Mesenchymal stem cell (in vitro differentiated cells and primary cell): Measurements from ENCODE around the gene TCAF2.
"Not testable (repeated sequence)": the region's sequence is repeated elsewhere in the genome, so short reads cannot be mapped to it uniquely, and the experiment has no call there.

Experiments used
- DNase-seq: peaks from one replicate; pipeline ENCODE4 v3.0.0-alpha.2; 2013
- H2AFZ ChIP-seq: one replicate; pipeline ENCODE4 v1.6.1; 2013; ENCODE audit warnings: low read depth, mild to moderate bottlenecking, control low read depth, inconsistent platforms, low read length, moderate library complexity
- H2AK5ac ChIP-seq: 2 replicates; pipeline ENCODE4 v1.6.1; 2013; ENCODE audit warnings: low read length, moderate library complexity, mild to moderate bottlenecking, inconsistent platforms; ENCODE audit not compliant: severe bottlenecking
- H2BK120ac ChIP-seq: one replicate; pipeline ENCODE4 v1.6.1; 2013; ENCODE audit warnings: low read depth, mild to moderate bottlenecking, inconsistent platforms, low read length, moderate library complexity
- H2BK12ac ChIP-seq, 2 experiments: one replicate each; pipeline ENCODE4 v1.6.1; 2013; ENCODE audit warnings: inconsistent platforms in 2 of 2, low read length in 2 of 2, mild to moderate bottlenecking in 2 of 2, moderate library complexity in 2 of 2, control low read depth in 1 of 2
- H2BK15ac ChIP-seq: one replicate; pipeline ENCODE4 v1.6.1; 2013; ENCODE audit warnings: mild to moderate bottlenecking, low read depth, inconsistent platforms; ENCODE audit not compliant: poor library complexity, severe bottlenecking
- H2BK5ac ChIP-seq: 2 replicates; pipeline ENCODE4 v1.6.1; 2013; ENCODE audit warnings: low read depth, mild to moderate bottlenecking, low read length, control low read depth, inconsistent platforms; ENCODE audit not compliant: poor library complexity, severe bottlenecking
- H3K14ac ChIP-seq, 2 experiments: one replicate each; pipeline ENCODE4 v1.6.1; 2013; ENCODE audit warnings: inconsistent platforms in 2 of 2, low read length in 2 of 2, control low read depth in 1 of 2, mild to moderate bottlenecking in 1 of 2, moderate library complexity in 1 of 2
- H3K18ac ChIP-seq, 2 experiments: one replicate each; pipeline ENCODE4 v1.6.1; 2013; ENCODE audit warnings: inconsistent platforms in 2 of 2, low read length in 2 of 2, control low read depth in 1 of 2, low read depth in 1 of 2, mild to moderate bottlenecking in 1 of 2
- H3K23ac ChIP-seq, 2 experiments: one replicate each; pipeline ENCODE4 v1.6.1; 2013; ENCODE audit warnings: inconsistent platforms in 2 of 2, low read length in 2 of 2, mild to moderate bottlenecking in 2 of 2, moderate library complexity in 2 of 2, control low read depth in 1 of 2
- H3K27ac ChIP-seq: 2 replicates; pipeline ENCODE4 v1.5.1; 2013; ENCODE audit warnings: mild to moderate bottlenecking, moderate library complexity, low read length, control low read depth, inconsistent platforms; ENCODE audit not compliant: poor library complexity, severe bottlenecking
- H3K27me3 ChIP-seq, 2 experiments: 2 replicates each; pipeline versions ENCODE4 v1.6.1 to v1.7.0; 2013; ENCODE audit warnings: low read length in 2 of 2, mild to moderate bottlenecking in 2 of 2, moderate library complexity in 2 of 2, control low read depth in 1 of 2, inconsistent platforms in 1 of 2; ENCODE audit not compliant: control insufficient read depth in 1 of 2, insufficient read depth in 1 of 2
- H3K36me3 ChIP-seq, 2 experiments: 2 replicates each; pipeline versions ENCODE4 v1.6.1 to v1.7.0; 2013; ENCODE audit warnings: low read length in 2 of 2, control low read depth in 1 of 2, inconsistent platforms in 1 of 2, low read depth in 1 of 2, mild to moderate bottlenecking in 1 of 2; ENCODE audit not compliant: insufficient read depth in 2 of 2, control insufficient read depth in 1 of 2
- H3K4ac ChIP-seq, 2 experiments: one replicate each; pipeline ENCODE4 v1.6.1; 2013; ENCODE audit warnings: inconsistent platforms in 2 of 2, low read length in 2 of 2, mild to moderate bottlenecking in 2 of 2, moderate library complexity in 2 of 2, control low read depth in 1 of 2, low read depth in 1 of 2
- H3K4me1 ChIP-seq: 2 replicates; pipeline ENCODE4 v1.6.1; 2013; ENCODE audit warnings: low read depth, low read length, control low read depth; ENCODE audit not compliant: control insufficient read depth, insufficient read depth
- H3K4me2 ChIP-seq: 2 replicates; pipeline ENCODE4 v1.6.1; 2013; ENCODE audit warnings: low read length, mild to moderate bottlenecking, inconsistent platforms; ENCODE audit not compliant: poor library complexity, severe bottlenecking
- H3K4me3 ChIP-seq, 2 experiments: 2 replicates each; pipeline versions ENCODE4 v1.5.1 to v1.7.0; 2013; ENCODE audit warnings: low read length in 2 of 2, mild to moderate bottlenecking in 2 of 2, control low read depth in 1 of 2, low read depth in 1 of 2; ENCODE audit not compliant: insufficient read depth in 1 of 2
- H3K79me1 ChIP-seq: replicated peaks from 2 replicates; pipeline ENCODE4 v1.6.1; 2013; ENCODE audit warnings: mild to moderate bottlenecking, control low read depth, low read length, inconsistent platforms; ENCODE audit not compliant: poor library complexity, severe bottlenecking
- H3K9ac ChIP-seq: 2 replicates; pipeline ENCODE4 v1.7.0; 2013; ENCODE audit warnings: mild to moderate bottlenecking, low read length, moderate library complexity
- H3K9me3 ChIP-seq: 2 replicates; pipeline ENCODE4 v1.7.0; 2013; ENCODE audit warnings: mild to moderate bottlenecking, low read length; ENCODE audit not compliant: control insufficient read depth
- H4K8ac ChIP-seq: one replicate; pipeline ENCODE4 v1.6.1; 2013; ENCODE audit warnings: inconsistent platforms, mild to moderate bottlenecking, low read length, moderate library complexity
- H4K91ac ChIP-seq: one replicate; pipeline ENCODE4 v1.6.1; 2013; ENCODE audit warnings: mild to moderate bottlenecking, low read length, inconsistent platforms
- WGBS: methylation state at CpG from one replicate; pipeline ENCODE4 v1.1.7; 2013; ENCODE audit warnings: mixed read lengths; 5-methylcytosine and 5-hydroxymethylcytosine counted together

Gene TCAF2

DNA sequence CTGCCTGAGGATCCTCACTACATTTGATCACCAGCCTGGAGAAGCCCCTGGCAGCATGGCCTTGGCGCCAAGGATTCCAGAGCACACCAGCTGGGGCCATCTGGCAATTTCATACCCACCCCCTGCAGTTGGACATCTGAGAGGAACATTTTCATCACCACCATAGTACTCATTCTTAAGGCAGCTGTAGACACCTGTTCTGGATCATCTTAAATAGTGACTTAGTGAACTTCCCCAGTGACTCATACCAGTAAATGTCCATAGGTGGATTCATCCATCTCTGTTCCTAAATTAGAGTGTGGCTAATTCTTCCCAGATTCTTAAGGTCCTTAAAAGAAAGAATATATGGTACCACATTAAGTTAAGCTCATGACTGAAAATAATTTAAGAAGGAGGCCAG, 3.6 kb upstream of the TCAF2 start:
- not testable (repeated sequence) for H2AK5ac ChIP-seq, H3K14ac ChIP-seq, H3K79me1 ChIP-seq, H3K4me1 ChIP-seq, H2BK5ac ChIP-seq, H3K27me3 ChIP-seq, DNase-seq, H2BK15ac ChIP-seq, H4K91ac ChIP-seq, H3K4me2 ChIP-seq, H3K27ac ChIP-seq, H3K4ac ChIP-seq, H3K9me3 ChIP-seq, H2BK12ac ChIP-seq, H3K4me3 ChIP-seq, H4K8ac ChIP-seq, H3K9ac ChIP-seq, H3K18ac ChIP-seq, H3K36me3 ChIP-seq, H2AFZ ChIP-seq, H2BK120ac ChIP-seq, H3K23ac ChIP-seq
- no CpG with 5 or more reads among the region's 1 CpG for WGBS

DNA sequence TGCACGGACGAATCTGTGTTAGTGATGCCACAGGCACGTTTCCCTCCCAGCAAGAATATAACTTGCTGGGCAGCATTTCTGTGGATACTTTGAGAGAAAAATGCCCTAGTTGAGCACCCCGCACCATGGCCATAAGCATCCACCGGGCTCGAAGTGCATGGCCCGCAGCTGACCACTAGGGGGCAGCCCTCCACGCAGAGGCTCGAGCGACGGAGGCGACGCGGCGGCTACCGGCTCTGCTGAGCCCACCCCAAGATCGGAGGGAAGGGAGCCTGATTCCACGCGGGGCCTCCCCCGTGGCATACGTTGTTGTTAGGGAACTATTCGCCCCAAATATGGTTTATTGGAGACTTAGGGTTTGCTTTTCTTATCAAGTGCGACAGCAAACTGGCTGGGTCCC, 716 bp upstream of the TCAF2 start:
- H3K4me1 ChIP-seq, H2BK5ac ChIP-seq: not testable (repeated sequence)
- no CpG with 5 or more reads among the region's 23 CpGs for WGBS

DNA sequence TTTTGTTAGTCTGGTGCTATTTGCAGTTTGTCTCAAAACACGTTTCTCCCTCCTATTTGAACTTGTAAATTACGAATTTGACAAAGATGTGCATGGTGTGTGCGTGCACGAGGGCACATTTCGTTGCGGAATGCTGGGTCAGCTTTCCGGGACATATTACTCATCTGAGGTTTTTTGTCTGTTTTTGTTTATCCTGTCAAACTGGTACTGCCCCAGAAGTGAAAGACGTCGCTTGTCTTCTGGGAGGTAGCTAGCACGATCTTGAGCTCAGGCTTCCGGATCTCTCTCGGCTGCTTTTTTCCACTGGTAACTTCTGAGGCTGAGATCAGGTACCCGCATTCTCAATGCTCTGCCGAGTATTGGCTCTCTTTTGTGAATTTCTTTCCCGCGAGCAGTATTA, 401 bp downstream of the TCAF2 start:
- not testable (repeated sequence) for DNase-seq, H3K27me3 ChIP-seq
- no CpG with 5 or more reads among the region's 16 CpGs for WGBS

More for the DNA sequence above, 716 bp upstream of the TCAF2 start:
- H2BK120ac ChIP-seq, H3K9ac ChIP-seq, H3K23ac ChIP-seq, H3K79me1 ChIP-seq, H3K27ac ChIP-seq, H3K4ac ChIP-seq, H3K14ac ChIP-seq, H3K9me3 ChIP-seq, H2AK5ac ChIP-seq, H4K8ac ChIP-seq, H2AFZ ChIP-seq, H3K27me3 ChIP-seq, H2BK15ac ChIP-seq, DNase-seq, H3K36me3 ChIP-seq, H3K4me3 ChIP-seq, H4K91ac ChIP-seq, H3K18ac ChIP-seq, H3K4me2 ChIP-seq, H2BK12ac ChIP-seq: not testable (repeated sequence)

DNA sequence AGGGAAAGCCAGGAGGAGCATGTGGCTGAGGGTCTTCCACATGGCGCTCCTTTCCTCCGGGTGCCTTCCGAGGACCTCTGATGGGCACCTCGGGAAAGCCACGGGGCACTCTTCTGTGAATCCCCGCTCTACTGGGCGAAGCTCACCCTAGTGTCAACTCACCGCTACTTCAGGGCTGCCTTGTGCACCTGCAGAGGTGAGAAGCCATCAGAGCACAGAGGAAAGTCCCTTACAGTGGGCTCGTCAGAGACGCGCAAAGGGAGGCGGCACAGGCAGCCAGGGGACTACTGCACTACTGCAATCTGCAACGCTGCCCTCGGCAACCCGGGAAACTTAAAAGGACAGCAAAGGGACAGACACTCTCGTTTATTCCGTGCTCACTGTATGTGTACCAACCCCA, 1.4 kb downstream of the TCAF2 start:
- WGBS: no CpG with 5 or more reads among the region's 17 CpGs
- not testable (repeated sequence) for H2BK15ac ChIP-seq, DNase-seq, H3K18ac ChIP-seq, H3K4ac ChIP-seq, H4K91ac ChIP-seq, H3K4me2 ChIP-seq, H3K27ac ChIP-seq, H3K27me3 ChIP-seq, H2AFZ ChIP-seq, H3K4me1 ChIP-seq, H4K8ac ChIP-seq, H3K9ac ChIP-seq, H3K14ac ChIP-seq, H2BK5ac ChIP-seq, H3K79me1 ChIP-seq, H3K9me3 ChIP-seq, H3K4me3 ChIP-seq, H2BK120ac ChIP-seq, H3K23ac ChIP-seq, H2BK12ac ChIP-seq, H3K36me3 ChIP-seq, H2AK5ac ChIP-seq

More for the DNA sequence above, 401 bp downstream of the TCAF2 start:
- H3K36me3 ChIP-seq, H2AK5ac ChIP-seq, H3K79me1 ChIP-seq, H3K9ac ChIP-seq, H4K91ac ChIP-seq, H3K4me1 ChIP-seq, H3K18ac ChIP-seq, H3K27ac ChIP-seq, H3K9me3 ChIP-seq, H4K8ac ChIP-seq, H2BK15ac ChIP-seq, H3K23ac ChIP-seq, H2BK120ac ChIP-seq, H3K4me3 ChIP-seq, H2AFZ ChIP-seq, H3K4me2 ChIP-seq, H2BK5ac ChIP-seq, H3K14ac ChIP-seq, H2BK12ac ChIP-seq, H3K4ac ChIP-seq: not testable (repeated sequence)
